Naive thymus-derived CD4-positive, alpha-beta T cell (primary cell): ENCODE data around the gene COX15. TPM values are rescaled to one million over a fixed set of nuclear protein-coding genes. Genes with fewer than 3 reads are reported as not detected.
"Not testable (repeated sequence)": the region's sequence is repeated elsewhere in the genome, so short reads cannot be mapped to it uniquely, and the experiment has no call there.

Source experiments
- ATAC-seq: fragments of 150-1000 bp; cut with Tn5 transposase; 2 replicates; pipeline ENCODE4 v1.10.0; 2021; ENCODE audit warnings: mild to moderate bottlenecking, moderate library complexity
- CTCF ChIA-PET: fragments of 350-600 bp; sonication (Branson Sonifier 250); formaldehyde crosslinking; loops from one replicate; lab custom pipeline; 2021; ENCODE audit warnings: antibody characterized with exemption; lab: Charles Lee
- POLR2A ChIA-PET: fragments of 350-600 bp; sonication (Branson Sonifier 250); formaldehyde crosslinking; loops from one replicate; lab custom pipeline; 2021; ENCODE audit warnings: antibody characterized with exemption, inconsistent platforms; lab: Charles Lee
- DNase-seq, 9 donors: peaks; one replicate each; pipeline versions ENCODE4 v3.0.0 to v3.0.0-alpha.2; 2020 to 2022; ENCODE audit warnings: mixed read lengths in 1 of 9
- H3K27ac ChIP-seq: one replicate; pipeline ENCODE4 v1.7.0; 2013; ENCODE audit warnings: mild to moderate bottlenecking, low read depth, low read length, moderate library complexity
- H3K27me3 ChIP-seq, 2 donors: one replicate each; pipeline ENCODE4 v1.7.0; 2013; ENCODE audit warnings: low read length in 2 of 2, mild to moderate bottlenecking in 2 of 2, moderate library complexity in 2 of 2; ENCODE audit not compliant: control insufficient read depth in 2 of 2, insufficient read depth in 2 of 2
- H3K36me3 ChIP-seq, 3 experiments: 1 replicate in 2 of 3; 2 replicates in 1 of 3; pipeline ENCODE4 v1.7.0; 2013; ENCODE audit warnings: low read length in 3 of 3, mild to moderate bottlenecking in 3 of 3, moderate library complexity in 1 of 3; ENCODE audit not compliant: insufficient read depth in 3 of 3, control insufficient read depth in 2 of 3
- H3K4me1 ChIP-seq, 2 donors: one replicate each; pipeline ENCODE4 v1.7.0; 2013; ENCODE audit warnings: low read length in 2 of 2, mild to moderate bottlenecking in 2 of 2, moderate library complexity in 1 of 2; ENCODE audit not compliant: control insufficient read depth in 2 of 2, insufficient read depth in 2 of 2
- H3K4me3 ChIP-seq: 2 replicates; pipeline ENCODE4 v1.7.0; 2013; ENCODE audit warnings: mild to moderate bottlenecking, low read length
- H3K9me3 ChIP-seq, 3 experiments: 1 replicate in 2 of 3; 2 replicates in 1 of 3; pipeline ENCODE4 v1.7.0; 2013; ENCODE audit warnings: low read length in 3 of 3; ENCODE audit not compliant: control insufficient read depth in 2 of 3
- H3K27ac Mint-ChIP-seq, 9 donors: one replicate each; pipeline ENCODE4 v1.8.0; 2020 to 2022; ENCODE audit warnings: mixed read lengths in 9 of 9, mild to moderate bottlenecking in 8 of 9, moderate library complexity in 5 of 9, inconsistent platforms in 2 of 9
- H3K27me3 Mint-ChIP-seq, 5 donors: one replicate each; pipeline ENCODE4 v1.8.0; 2021 to 2022; ENCODE audit warnings: mixed read lengths in 5 of 5, mild to moderate bottlenecking in 1 of 5
- H3K36me3 Mint-ChIP-seq, 5 donors: one replicate each; pipeline ENCODE4 v1.8.0; 2020 to 2022; ENCODE audit warnings: mixed read lengths in 5 of 5, mild to moderate bottlenecking in 3 of 5, inconsistent platforms in 1 of 5
- H3K4me1 Mint-ChIP-seq, 7 donors: one replicate each; pipeline ENCODE4 v1.8.0; 2020 to 2022; ENCODE audit warnings: mixed read lengths in 7 of 7, mild to moderate bottlenecking in 3 of 7, inconsistent platforms in 1 of 7
- H3K4me3 Mint-ChIP-seq, 10 donors: one replicate each; pipeline ENCODE4 v1.8.0; 2020 to 2022; ENCODE audit warnings: mild to moderate bottlenecking in 10 of 10, mixed read lengths in 10 of 10, moderate library complexity in 6 of 10, inconsistent platforms in 2 of 10
- H3K9me3 Mint-ChIP-seq, 11 donors: one replicate each; pipeline ENCODE4 v1.8.0; 2020 to 2022; ENCODE audit warnings: mixed read lengths in 11 of 11, mild to moderate bottlenecking in 4 of 11, inconsistent platforms in 1 of 11, moderate library complexity in 1 of 11
- intact Hi-C, 2 donors: fragments of 100-400 bp; cut with micrococcal nuclease; formaldehyde crosslinking; loops; one replicate each; pipeline ENCODE4 v1.15.1; 2023
- polyA plus RNA-seq, 2 donors: library from polyadenylated mRNA; unstranded; fragments of 300-500 nt; fragmentation: Illumina TruSeq; gene quantifications; one replicate each; pipeline ENCODE4 v1.2.3, GENCODE V29; 2021
- total RNA-seq, 6 experiments: library from RNA in 5 of 6; stranded (reverse) in 5 of 6; gene quantifications; 1 replicate in 5 of 6; 2 replicates in 1 of 6; pipeline ENCODE4 v1.2.3 and lab custom pipeline; 2021 to 2026

The COX15 gene
- total and polyA plus RNA-seq, 7 experiments from 2014 or later = 17.6 to 43.5 (median 33.2) TPM

DNA sequence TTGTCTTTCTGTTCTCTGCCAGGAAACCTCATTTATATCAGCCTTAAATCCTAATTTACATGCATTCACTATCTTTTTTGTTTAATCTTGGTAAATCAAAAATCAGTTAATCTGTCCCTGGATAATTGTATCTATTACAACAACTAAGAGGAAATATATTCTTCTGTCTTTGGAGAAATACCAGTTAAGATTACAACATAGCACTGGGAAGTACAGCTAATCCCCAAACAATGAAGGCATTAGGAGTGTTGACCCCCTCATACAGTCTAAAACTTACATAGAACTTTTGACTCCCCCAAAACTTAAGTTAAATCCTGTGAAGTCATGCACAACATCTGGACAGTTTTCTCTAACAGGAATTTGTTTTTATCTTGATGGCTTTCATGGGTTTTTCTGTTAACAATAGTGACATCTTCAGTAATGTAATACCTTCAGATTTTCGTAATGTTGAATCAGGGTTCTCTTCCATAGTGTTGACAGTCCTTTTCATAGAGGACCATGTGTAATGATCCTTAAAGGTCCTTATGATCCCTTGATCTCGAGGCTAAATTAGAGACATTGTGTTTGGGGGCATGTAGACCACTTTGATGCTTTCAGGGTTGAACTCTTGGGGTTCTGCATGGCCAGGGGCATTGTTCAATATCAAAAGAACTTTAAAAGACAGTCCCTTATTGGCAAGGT lies 26.4 kb upstream of the COX15 start:
- H3K27ac Mint-ChIP-seq = no peak overlapping the region
- Histone ChIP-seq H3K27me3 (no peaks in the 10 kb centered on the region), H3K36me3 (peaks cover 15 to 68% (median 22%) of the 10 kb centered on the region in 3 experiments), H3K4me1 (no peaks in the 10 kb centered on the region), H3K4me3 (no peak overlapping the region), H3K27ac (no peak overlapping the region), H3K9me3 (peaks cover 0 to 6% (median 0%) of the 10 kb centered on the region in 3 experiments)
- no peaks in the 10 kb centered on the region for H3K4me1 Mint-ChIP-seq
- intact Hi-C loops = no loop called here
- H3K36me3 Mint-ChIP-seq = peaks cover 31 to 87% (median 80%) of the 10 kb centered on the region in 5 donors
- ChIA-PET POLR2A (no interaction called here), CTCF (no interaction called here)
- no peak for DNase-seq
- H3K27me3 Mint-ChIP-seq = no peaks in the 10 kb centered on the region
- H3K4me3 Mint-ChIP-seq = no peak overlapping the region
- H3K9me3 Mint-ChIP-seq = peaks cover under 1 to 32% (median 7%) of the 10 kb centered on the region in 11 donors
- ATAC-seq = no peak

DNA sequence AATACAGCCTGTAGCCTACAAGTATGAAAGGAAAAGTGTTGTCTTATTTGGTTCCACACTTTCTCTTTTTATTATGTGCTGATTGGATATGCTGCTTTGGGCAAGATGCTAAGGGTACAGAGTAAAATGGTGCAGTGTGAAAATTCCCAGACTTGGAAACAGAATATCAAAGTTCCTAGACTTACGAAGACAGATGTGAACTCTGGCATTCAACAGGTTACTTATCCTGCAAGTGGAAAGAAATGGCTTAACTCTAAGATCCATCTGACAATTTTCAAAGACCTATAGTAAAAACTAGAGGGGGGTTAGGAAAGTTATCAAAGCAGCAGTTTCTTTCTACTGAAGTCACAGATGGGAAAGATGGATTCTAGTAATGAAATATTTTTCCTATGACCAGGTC lies 24.2 kb upstream of the COX15 start:
- intact Hi-C loops = no loop called here
- POLR2A ChIA-PET = no interaction called here
- CTCF ChIA-PET = no interaction called here
- H3K4me1 ChIP-seq = no peaks in the 10 kb centered on the region
- H3K27ac Mint-ChIP-seq = no peak overlapping the region
- H3K9me3 Mint-ChIP-seq = peaks cover 0 to 14% (median 0%) of the 10 kb centered on the region in 11 donors
- peaks cover 0 to 6% (median 0%) of the 10 kb centered on the region in 3 experiments for H3K9me3 ChIP-seq
- H3K4me3 Mint-ChIP-seq = no peak overlapping the region
- no peaks in the 10 kb centered on the region for H3K27me3 ChIP-seq
- no peak overlapping the region for H3K27ac ChIP-seq
- H3K4me1 Mint-ChIP-seq = no peaks in the 10 kb centered on the region
- no peak for ATAC-seq
- no peaks in the 10 kb centered on the region for H3K27me3 Mint-ChIP-seq
- DNase-seq = no peak
- peaks cover 23 to 83% (median 70%) of the 10 kb centered on the region in 5 donors for H3K36me3 Mint-ChIP-seq
- H3K4me3 ChIP-seq = no peak overlapping the region
- peaks cover 15 to 81% (median 22%) of the 10 kb centered on the region in 3 experiments for H3K36me3 ChIP-seq

DNA sequence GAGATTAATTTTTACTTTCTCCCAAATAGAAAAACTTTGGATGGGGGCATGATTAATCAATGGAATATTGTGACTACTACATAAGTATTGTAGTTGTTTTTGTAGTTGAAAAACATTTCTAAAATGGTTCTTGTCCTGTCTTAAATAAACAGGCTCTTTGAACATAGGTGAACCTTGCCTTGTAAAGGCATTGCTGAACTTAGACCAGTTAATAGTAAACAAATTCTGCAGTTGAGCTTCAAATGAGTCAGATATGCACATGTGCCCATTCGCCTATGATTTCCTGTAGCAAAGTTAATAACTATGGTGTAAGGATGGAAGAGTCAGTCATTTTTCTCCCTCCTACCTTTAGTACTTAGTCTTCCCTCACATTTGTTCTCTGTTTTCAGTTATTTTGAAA lies 22.7 kb upstream of the COX15 start:
- CTCF ChIA-PET = no interaction called here
- no peaks in the 10 kb centered on the region for H3K27me3 Mint-ChIP-seq
- H3K4me3 Mint-ChIP-seq = no peak overlapping the region
- POLR2A ChIA-PET = no interaction called here
- no peak overlapping the region for H3K27ac ChIP-seq
- peaks cover 15 to 77% (median 26%) of the 10 kb centered on the region in 3 experiments for H3K36me3 ChIP-seq
- no peak overlapping the region for H3K4me3 ChIP-seq
- H3K27me3 ChIP-seq = no peaks in the 10 kb centered on the region
- H3K9me3 ChIP-seq = no peaks in the 10 kb centered on the region
- H3K4me1 Mint-ChIP-seq = peaks cover 0 to 2% (median 0%) of the 10 kb centered on the region in 7 donors
- no peak for ATAC-seq
- H3K36me3 Mint-ChIP-seq = peaks cover 11 to 79% (median 64%) of the 10 kb centered on the region in 5 donors
- H3K9me3 Mint-ChIP-seq = peaks cover 0 to 3% (median 0%) of the 10 kb centered on the region in 11 donors
- no peak overlapping the region for H3K27ac Mint-ChIP-seq
- intact Hi-C loops = no loop called here
- DNase-seq = no peak
- H3K4me1 ChIP-seq = no peaks in the 10 kb centered on the region

DNA sequence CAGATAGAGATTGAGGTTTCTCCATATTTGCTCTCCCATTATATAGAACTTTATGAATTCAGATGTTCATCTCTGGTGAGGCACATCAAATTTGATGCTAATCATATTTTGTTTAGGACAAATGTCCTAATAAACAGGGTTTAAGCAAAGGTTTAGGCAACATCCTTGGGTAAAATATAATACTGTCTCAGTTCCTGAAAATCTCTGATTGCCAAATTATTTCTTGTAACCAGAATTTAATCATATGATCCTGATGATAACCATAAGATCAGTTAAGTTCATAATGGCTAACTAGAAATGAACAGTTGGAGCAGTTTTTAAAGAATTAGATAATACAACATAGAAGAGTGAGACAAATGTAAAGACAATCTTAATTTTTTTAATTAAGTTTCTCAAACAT lies 18.7 kb upstream of the COX15 start:
- CTCF ChIA-PET = no interaction called here
- Mint-ChIP-seq H3K27ac (no peak overlapping the region), H3K36me3 (peaks cover 6 to 60% (median 41%) of the 10 kb centered on the region in 5 donors), H3K27me3 (no peaks in the 10 kb centered on the region), H3K9me3 (no peaks in the 10 kb centered on the region), H3K4me3 (no peak overlapping the region), H3K4me1 (peaks cover 0 to 13% (median 9%) of the 10 kb centered on the region in 7 donors)
- Histone ChIP-seq H3K36me3 (peaks cover 21 to 75% (median 24%) of the 10 kb centered on the region in 3 experiments), H3K4me1 (no peaks in the 10 kb centered on the region), H3K9me3 (no peaks in the 10 kb centered on the region), H3K4me3 (no peak overlapping the region), H3K27ac (no peak overlapping the region), H3K27me3 (no peaks in the 10 kb centered on the region)
- POLR2A ChIA-PET = no interaction called here
- ATAC-seq (no peak), DNase-seq (no peak)
- intact Hi-C loops = no loop called here

DNA sequence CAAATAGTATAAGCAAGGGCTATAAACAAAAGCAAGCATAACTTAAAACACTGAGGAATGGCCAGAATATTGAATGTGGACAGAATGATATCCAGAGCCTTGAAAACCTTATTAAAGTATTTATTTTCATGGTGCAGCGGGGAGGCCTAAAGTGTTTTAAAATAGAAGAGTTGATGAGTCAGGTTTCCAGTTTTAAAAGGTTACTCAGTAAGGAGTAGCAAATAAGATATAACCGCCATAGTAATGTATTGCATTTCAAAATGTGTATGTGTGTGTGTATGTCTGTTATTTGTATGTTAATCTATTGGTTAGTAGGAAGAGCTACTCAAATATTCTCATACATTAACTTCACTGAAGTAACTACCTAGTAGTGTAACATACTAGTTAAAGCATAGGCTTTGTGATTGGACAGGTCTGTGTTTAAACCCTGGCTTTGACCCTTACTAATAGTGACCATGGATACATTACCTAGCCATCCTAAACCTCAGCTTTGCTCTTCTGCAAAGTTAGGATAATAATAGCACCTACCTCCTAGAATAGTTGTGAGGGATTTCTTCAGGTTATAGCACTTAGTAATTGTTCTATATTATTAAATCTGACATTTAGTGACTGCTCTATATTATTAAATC lies 17.0 kb upstream of the COX15 start:
- Mint-ChIP-seq H3K27ac (no peak overlapping the region), H3K4me3 (no peak overlapping the region), H3K9me3 (no peaks in the 10 kb centered on the region), H3K4me1 (peaks cover 0 to 13% (median 9%) of the 10 kb centered on the region in 7 donors), H3K36me3 (peaks cover 10 to 57% (median 33%) of the 10 kb centered on the region in 5 donors), H3K27me3 (no peaks in the 10 kb centered on the region)
- no peak overlapping the region for H3K4me3 ChIP-seq
- CTCF ChIA-PET = no interaction called here
- H3K9me3 ChIP-seq = no peaks in the 10 kb centered on the region
- DNase-seq (no peak), ATAC-seq (no peak)
- no peaks in the 10 kb centered on the region for H3K27me3 ChIP-seq
- intact Hi-C loops = no loop called here
- POLR2A ChIA-PET = interaction anchor here (0.6 kb wide), 1 partner anchor 85 kb away, joined by 5 read pairs; no protein-coding TSS in a partner anchor
- H3K36me3 ChIP-seq = peaks cover 15 to 73% (median 18%) of the 10 kb centered on the region in 3 experiments
- H3K27ac ChIP-seq = no peak overlapping the region
- no peaks in the 10 kb centered on the region for H3K4me1 ChIP-seq

DNA sequence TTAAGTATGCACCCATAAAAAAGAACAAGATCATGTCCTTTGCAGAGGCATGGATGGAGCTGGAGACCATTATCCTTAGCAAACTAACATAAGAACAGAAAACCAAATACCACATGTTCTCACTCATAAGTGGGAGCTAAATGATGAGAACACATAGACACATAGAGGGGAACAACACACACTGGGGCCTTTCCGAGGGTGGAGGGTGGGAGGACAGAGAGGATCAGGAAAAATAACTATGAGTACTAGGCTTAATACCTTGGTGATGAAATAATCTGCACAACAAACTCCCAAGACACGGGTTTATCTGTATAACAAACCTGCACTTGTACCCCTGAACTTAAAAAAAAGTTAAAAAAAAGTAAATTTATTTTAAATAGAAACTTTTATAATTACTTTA lies 14.2 kb upstream of the COX15 start:
- H3K4me3 ChIP-seq, H3K27me3 Mint-ChIP-seq, H3K27ac ChIP-seq, CTCF ChIA-PET, H3K9me3 Mint-ChIP-seq, ATAC-seq, H3K4me3 Mint-ChIP-seq, intact Hi-C loops, H3K27me3 ChIP-seq, H3K27ac Mint-ChIP-seq, POLR2A ChIA-PET, H3K4me1 ChIP-seq, DNase-seq, H3K9me3 ChIP-seq: not testable (repeated sequence)
- H3K36me3 Mint-ChIP-seq = peaks cover 22 to 68% (median 55%) of the 10 kb centered on the region in 5 donors
- H3K4me1 Mint-ChIP-seq = peaks cover 2 to 31% (median 20%) of the 10 kb centered on the region in 7 donors
- H3K36me3 ChIP-seq = peaks cover 26 to 74% (median 31%) of the 10 kb centered on the region in 3 experiments
